ENCODE results near the gene FBXW9. TPM values are rescaled to one million over a fixed set of nuclear protein-coding genes. Genes with fewer than 3 reads are reported as not detected.
"Not testable (repeated sequence)": the region's sequence is repeated elsewhere in the genome, so short reads cannot be mapped to it uniquely, and the experiment has no call there.

The FBXW9 gene
- polyA plus RNA-seq, 3 donors = 12.0 to 14.3 (median 12.6) TPM

DNA sequence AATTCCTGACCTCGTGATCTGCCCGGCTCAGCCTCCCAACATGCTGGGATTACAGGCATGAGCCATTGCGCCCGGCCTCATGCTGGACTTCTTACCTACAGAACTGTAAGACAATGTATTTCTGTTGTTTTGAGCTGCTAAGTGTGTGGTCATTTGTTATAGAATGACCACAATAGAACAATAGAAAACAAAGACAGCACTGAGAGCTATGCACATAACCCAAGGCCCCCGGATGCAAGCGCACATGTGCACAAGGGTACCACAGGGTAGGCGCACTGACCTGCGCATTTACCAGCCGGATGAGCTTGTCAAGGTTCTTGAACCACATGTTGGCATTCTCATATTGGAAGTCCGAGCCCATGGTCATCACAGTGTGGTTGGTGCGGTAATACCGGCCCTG lies 35.5 kb downstream of the FBXW9 start:
- no peak for DNase-seq (ENCODE audit: low read depth in 3 of 3, low spot score in 2 of 3)

GRCh38 chr19:12657966-12658365 lies 38.5 kb downstream of the FBXW9 start:
- no peak for DNase-seq (ENCODE audit: low read depth in 3 of 3, low spot score in 2 of 3)

DNA sequence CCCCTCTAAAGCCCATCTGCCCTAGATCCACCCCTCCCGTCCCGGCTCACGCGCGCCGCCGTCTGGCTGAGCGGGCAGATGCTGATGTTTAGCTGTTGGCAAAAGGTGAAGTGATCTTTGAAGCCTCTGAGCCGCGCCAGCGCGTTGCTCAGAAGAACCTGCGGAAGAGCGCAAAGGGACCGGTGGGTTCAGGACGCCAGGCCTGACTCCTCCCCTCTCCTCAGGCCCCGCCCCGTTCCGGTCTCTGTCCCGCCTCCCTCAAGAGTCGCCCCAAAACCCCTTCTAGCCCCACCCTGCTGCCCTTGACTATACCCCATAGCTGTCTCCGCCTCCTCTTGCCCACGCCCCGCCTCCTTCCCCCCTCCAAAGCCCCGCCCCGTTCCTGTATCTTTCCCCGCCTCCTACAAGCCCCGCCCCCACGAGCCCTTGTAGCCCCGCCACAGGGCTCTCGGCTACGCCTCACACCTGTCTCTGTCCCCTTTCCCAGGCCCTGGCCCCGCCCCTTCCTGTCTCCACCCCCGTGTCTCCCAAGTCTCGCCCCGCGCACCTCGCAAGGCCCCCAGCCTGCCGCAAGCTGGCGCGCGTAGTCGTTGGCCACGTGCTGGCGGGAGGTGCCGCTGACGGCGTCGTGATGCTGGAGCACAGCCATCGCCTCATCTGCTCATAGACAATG lies 39.4 kb downstream of the FBXW9 start:
- DNase-seq (ENCODE audit: low read depth in 3 of 3, low spot score in 2 of 3) = no peak

- no peak for DNase-seq (ENCODE audit: low read depth in 3 of 3, low spot score in 2 of 3)
These were observed 40.9 kb downstream of the FBXW9 start for GRCh38 chr19:12655546-12655945.

GRCh38 chr19:12652219-12652618 lies 44.2 kb downstream of the FBXW9 start:
- no peak for DNase-seq (ENCODE audit: low read depth in 3 of 3, low spot score in 2 of 3)

GRCh38 chr19:12649941-12650340 lies 46.5 kb downstream of the FBXW9 start:
- no peak for DNase-seq (ENCODE audit: low read depth in 3 of 3, low spot score in 2 of 3)

- no peak for DNase-seq (ENCODE audit: low read depth in 3 of 3, low spot score in 2 of 3)
These were observed 48.3 kb downstream of the FBXW9 start for GRCh38 chr19:12648088-12648487.

- DNase-seq (ENCODE audit: low read depth in 3 of 3, low spot score in 2 of 3) = no peak
These were observed 48.9 kb downstream of the FBXW9 start for GRCh38 chr19:12647490-12648071.

DNA sequence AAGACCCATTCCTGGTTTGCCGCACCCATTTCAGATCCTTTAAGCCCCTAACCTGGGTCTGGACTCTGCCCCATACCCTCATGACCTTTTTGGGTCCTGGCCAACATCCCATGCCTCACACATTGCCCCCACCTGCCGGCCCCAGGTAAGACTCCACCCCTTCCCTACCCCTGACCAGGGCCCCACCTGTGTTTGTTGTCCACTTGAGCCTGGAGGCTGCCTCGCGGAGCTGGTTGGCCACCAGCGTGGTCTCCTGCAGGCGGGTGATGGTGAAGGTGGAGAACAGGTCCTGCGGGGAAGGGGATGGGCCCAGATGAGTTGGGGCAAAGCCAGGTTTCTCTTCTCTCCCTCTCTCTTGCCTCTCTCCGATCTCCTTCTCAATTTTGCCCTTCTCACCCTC lies 49.4 kb downstream of the FBXW9 start:
- DNase-seq (ENCODE audit: low read depth in 3 of 3, low spot score in 2 of 3) = no peak

GRCh38 chr19:12646551-12646950 lies 49.9 kb downstream of the FBXW9 start:
- DNase-seq (ENCODE audit: low read depth in 3 of 3, low spot score in 2 of 3) = no peak

DNA sequence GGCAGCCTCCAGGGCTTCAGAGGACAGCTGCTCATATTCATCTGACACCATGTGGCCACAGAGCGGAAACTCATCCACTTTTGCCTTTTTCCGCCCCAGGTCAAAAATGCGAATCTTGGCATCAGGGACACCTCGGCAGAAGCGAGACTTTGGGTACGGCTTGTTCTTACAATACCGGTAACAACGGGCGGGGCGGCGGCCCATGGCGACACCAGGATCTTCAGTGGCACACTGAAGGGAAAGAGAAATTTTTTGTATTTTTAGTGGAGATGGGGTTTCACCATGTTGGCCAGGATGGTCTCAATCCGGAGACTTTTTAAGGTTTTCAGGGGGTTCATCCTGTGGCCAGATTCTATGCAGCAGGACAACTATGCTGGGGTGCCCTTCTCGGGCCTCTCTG lies 52.7 kb downstream of the FBXW9 start:
- DNase-seq (ENCODE audit: low read depth in 3 of 3, low spot score in 2 of 3) = not testable (repeated sequence)

DNA sequence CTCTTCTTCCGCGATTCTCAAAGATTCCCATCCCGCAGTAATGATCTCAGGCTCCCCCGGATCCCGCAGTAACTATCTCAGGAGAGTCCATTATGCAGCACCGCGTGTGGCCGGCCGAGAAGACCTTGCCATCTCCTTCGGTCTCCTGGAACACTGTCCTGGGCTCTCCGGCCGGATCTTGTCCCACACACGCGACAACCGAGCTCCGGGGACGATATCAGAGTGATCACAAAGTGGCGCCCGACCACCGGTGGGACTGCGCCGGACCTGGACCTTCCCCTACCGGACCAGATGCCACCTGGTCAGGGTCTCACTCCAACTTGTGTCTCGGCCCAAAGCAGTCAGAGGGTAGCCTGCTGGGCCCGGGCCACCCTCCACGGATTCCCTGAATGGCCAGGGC lies 53.9 kb downstream of the FBXW9 start:
- no peak for DNase-seq (ENCODE audit: low read depth in 3 of 3, low spot score in 2 of 3)

- no peak for DNase-seq (ENCODE audit: low read depth in 3 of 3, low spot score in 2 of 3)
These were observed 55.0 kb downstream of the FBXW9 start for GRCh38 chr19:12641456-12641855.

DNA sequence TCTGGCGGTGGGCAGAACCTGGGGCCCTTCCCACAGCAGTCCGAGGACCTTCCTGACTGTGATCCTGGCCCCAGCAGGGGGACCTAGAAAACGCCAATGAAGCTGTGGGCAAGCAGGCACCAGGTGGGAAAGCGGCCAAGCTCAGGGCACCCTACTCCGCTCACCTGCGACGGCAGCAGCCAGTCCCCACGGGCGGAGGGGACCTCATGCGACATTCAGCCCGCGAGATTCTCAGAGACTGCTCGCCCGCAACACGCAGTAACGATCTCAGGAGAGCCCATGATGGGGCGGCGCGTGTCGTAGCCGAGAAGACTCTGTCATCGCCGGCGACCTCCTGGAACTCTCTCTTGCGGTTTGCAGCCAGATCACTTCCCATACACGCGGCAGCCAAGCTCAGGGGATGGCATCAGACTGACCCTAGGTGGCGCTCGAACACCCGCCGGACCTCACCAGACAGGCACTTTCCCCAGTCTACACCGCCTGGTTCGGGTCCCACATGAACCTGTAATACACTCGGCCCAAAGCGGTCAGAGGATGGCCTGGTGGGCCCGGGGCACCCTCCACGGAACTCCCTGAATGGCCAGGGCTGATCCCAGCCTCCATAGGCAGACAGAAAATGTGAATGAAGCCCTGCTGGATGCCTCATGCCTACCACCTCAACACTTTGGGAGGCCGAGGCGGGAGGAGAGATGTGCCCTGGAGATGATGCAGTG lies 56.4 kb downstream of the FBXW9 start:
- DNase-seq (ENCODE audit: low read depth in 3 of 3, low spot score in 2 of 3) = peak in 2 of 3 donors; percentile 48 to 59

Other genes with a start within 250 kb of the FBXW9 start
- gene ZNF709, start 211.8 kb downstream of the FBXW9 start, polyA plus RNA-seq (ENCODE audit: insufficient read length in 3 of 3) = 1 to 10 TPM; 8.2 to 9.2 (median 8.6) TPM
- 10 to 100 TPM; 13.8 to 15.4 (median 14.3) TPM for gene ZNF564, start 145.1 kb downstream of the FBXW9 start, polyA plus RNA-seq (ENCODE audit: insufficient read length in 3 of 3)
- 1 to 10 TPM; 3.3 to 5.3 (median 4.7) TPM for gene ZNF490, start 85.8 kb downstream of the FBXW9 start, polyA plus RNA-seq (ENCODE audit: insufficient read length in 3 of 3)
- 10 to 100 TPM; 21.3 to 25.4 (median 23.2) TPM for gene ZNF791, start 85.7 kb downstream of the FBXW9 start, polyA plus RNA-seq (ENCODE audit: insufficient read length in 3 of 3)
- 10 to 100 TPM; 23.6 to 26.0 (median 24.1) TPM for gene MAN2B1, start 29.9 kb downstream of the FBXW9 start, polyA plus RNA-seq (ENCODE audit: insufficient read length in 3 of 3)
- 10 to 100 TPM; 11.9 to 14.5 (median 13.7) TPM for gene WDR83, start 29.8 kb downstream of the FBXW9 start, polyA plus RNA-seq (ENCODE audit: insufficient read length in 3 of 3)
- gene DHPS, start 14.8 kb downstream of the FBXW9 start, polyA plus RNA-seq (ENCODE audit: insufficient read length in 3 of 3) = 10 to 100 TPM; 72.8 to 76.2 (median 72.9) TPM
- not detected for gene GNG14, start 8.6 kb downstream of the FBXW9 start, polyA plus RNA-seq (ENCODE audit: insufficient read length in 3 of 3)
- gene TNPO2, start 27.3 kb upstream of the FBXW9 start, polyA plus RNA-seq (ENCODE audit: insufficient read length in 3 of 3) = 10 to 100 TPM; 62.2 to 66.0 (median 62.9) TPM
- 100 to 1,000 TPM; 125 to 160 (median 151) TPM for gene TRIR, start 38.1 kb upstream of the FBXW9 start, polyA plus RNA-seq (ENCODE audit: insufficient read length in 3 of 3)
- gene GET3, start 40.9 kb upstream of the FBXW9 start, polyA plus RNA-seq (ENCODE audit: insufficient read length in 3 of 3) = 10 to 100 TPM; 83.8 to 97.1 (median 89.2) TPM
- gene BEST2, start 55.2 kb upstream of the FBXW9 start, polyA plus RNA-seq (ENCODE audit: insufficient read length in 3 of 3) = under 1 TPM in 2 of 3 donors, not detected in 1; 0.07 to 0.08 TPM
- gene HOOK2, start 78.9 kb upstream of the FBXW9 start, polyA plus RNA-seq (ENCODE audit: insufficient read length in 3 of 3) = 10 to 100 TPM; 34.5 to 47.7 (median 42.4) TPM
- 10 to 100 TPM; 21.4 to 47.8 (median 32.9) TPM for gene JUNB, start 94.9 kb upstream of the FBXW9 start, polyA plus RNA-seq (ENCODE audit: insufficient read length in 3 of 3)
- 100 to 1,000 TPM; 286 to 323 (median 296) TPM for gene PRDX2, start 105.2 kb upstream of the FBXW9 start, polyA plus RNA-seq (ENCODE audit: insufficient read length in 3 of 3)
- gene THSD8, start 105.4 kb upstream of the FBXW9 start, polyA plus RNA-seq (ENCODE audit: insufficient read length in 3 of 3) = 1 to 10 TPM; 1.7 to 7.5 (median 5.9) TPM
- 10 to 100 TPM; 31.6 to 35.6 (median 34.9) TPM for gene RNASEH2A, start 110.0 kb upstream of the FBXW9 start, polyA plus RNA-seq (ENCODE audit: insufficient read length in 3 of 3)
- not detected for gene RTBDN, start 137.9 kb upstream of the FBXW9 start, polyA plus RNA-seq (ENCODE audit: insufficient read length in 3 of 3)
- under 1 TPM; 0.80 to 0.99 (median 0.89) TPM for gene MAST1, start 141.9 kb upstream of the FBXW9 start, polyA plus RNA-seq (ENCODE audit: insufficient read length in 3 of 3)
- gene DNASE2, start 184.8 kb upstream of the FBXW9 start, polyA plus RNA-seq (ENCODE audit: insufficient read length in 3 of 3) = 10 to 100 TPM; 10.1 to 15.0 (median 11.6) TPM
- gene KLF1, start 190.6 kb upstream of the FBXW9 start, polyA plus RNA-seq (ENCODE audit: insufficient read length in 3 of 3) = under 1 TPM; 0.39 to 0.44 (median 0.40) TPM
- gene GCDH, start 194.5 kb upstream of the FBXW9 start, polyA plus RNA-seq (ENCODE audit: insufficient read length in 3 of 3) = 10 to 100 TPM; 24.0 to 30.4 (median 27.6) TPM
- 1 to 10 TPM; 1.7 to 3.6 (median 2.7) TPM for gene SYCE2, start 222.7 kb upstream of the FBXW9 start, polyA plus RNA-seq (ENCODE audit: insufficient read length in 3 of 3)
- 10 to 100 TPM; 42.7 to 49.7 (median 42.7) TPM for gene FARSA, start 237.1 kb upstream of the FBXW9 start, polyA plus RNA-seq (ENCODE audit: insufficient read length in 3 of 3)
- 1,000 to 10,000 TPM in 1 of 3 donors, 100 to 1,000 TPM in 2; 833 to 1,059 (median 960) TPM for gene CALR, start 242.0 kb upstream of the FBXW9 start, polyA plus RNA-seq (ENCODE audit: insufficient read length in 3 of 3)
- 10 to 100 TPM; 59.3 to 69.3 (median 61.7) TPM for gene RAD23A, start 249.2 kb upstream of the FBXW9 start, polyA plus RNA-seq (ENCODE audit: insufficient read length in 3 of 3)

Data from right renal cortex interstitium (tissue), 3 donors.